Measurements from ENCODE around the gene KCNQ1.

Gene KCNQ1

GRCh38 chr11:2540992-2541680 lies 96.3 kb downstream of the KCNQ1 start:
- no peaks in the 10 kb centered on the region for H3K27me3 ChIP-seq (replicated peaks; ENCODE audit: control insufficient read depth, insufficient read depth, low read length, poor library complexity, severe bottlenecking)
- H3K27ac ChIP-seq (ENCODE audit: insufficient read depth, low read length, poor library complexity, severe bottlenecking) = no peak overlapping the region
- H3K9me3 ChIP-seq (ENCODE audit: control insufficient read depth, low read length) = no peaks in the 10 kb centered on the region
- no peaks in the 10 kb centered on the region for H3K4me1 ChIP-seq (ENCODE audit: control insufficient read depth, insufficient read depth, low read length, poor library complexity, severe bottlenecking)
- no peak overlapping the region for H3K4me3 ChIP-seq (ENCODE audit: insufficient read depth, low read depth, low read length, poor library complexity, severe bottlenecking)
- DNase-seq = no peak
- H3K36me3 ChIP-seq (ENCODE audit: control insufficient read depth, insufficient read depth, low read length) = no peaks in the 10 kb centered on the region

- no peaks in the 10 kb centered on the region for H3K36me3 ChIP-seq (ENCODE audit: control insufficient read depth, insufficient read depth, low read length)
- no peak overlapping the region for H3K27ac ChIP-seq (ENCODE audit: insufficient read depth, low read length, poor library complexity, severe bottlenecking)
- DNase-seq = no peak
- no peaks in the 10 kb centered on the region for H3K27me3 ChIP-seq (replicated peaks; ENCODE audit: control insufficient read depth, insufficient read depth, low read length, poor library complexity, severe bottlenecking)
- no peaks in the 10 kb centered on the region for H3K4me1 ChIP-seq (ENCODE audit: control insufficient read depth, insufficient read depth, low read length, poor library complexity, severe bottlenecking)
- no peaks in the 10 kb centered on the region for H3K9me3 ChIP-seq (ENCODE audit: control insufficient read depth, low read length)
- H3K4me3 ChIP-seq (ENCODE audit: insufficient read depth, low read depth, low read length, poor library complexity, severe bottlenecking) = no peak overlapping the region
Observed at GRCh38 chr11:2541881-2542361, 97.1 kb downstream of the KCNQ1 start.

- Histone ChIP-seq H3K27ac (ENCODE audit: insufficient read depth, low read length, poor library complexity, severe bottlenecking) (no peak overlapping the region), H3K27me3 (replicated peaks; ENCODE audit: control insufficient read depth, insufficient read depth, low read length, poor library complexity, severe bottlenecking) (no peaks in the 10 kb centered on the region), H3K4me1 (ENCODE audit: control insufficient read depth, insufficient read depth, low read length, poor library complexity, severe bottlenecking) (no peaks in the 10 kb centered on the region), H3K36me3 (ENCODE audit: control insufficient read depth, insufficient read depth, low read length) (no peaks in the 10 kb centered on the region), H3K9me3 (ENCODE audit: control insufficient read depth, low read length) (no peaks in the 10 kb centered on the region), H3K4me3 (ENCODE audit: insufficient read depth, low read depth, low read length, poor library complexity, severe bottlenecking) (no peak overlapping the region)
- no peak for DNase-seq
Observed at GRCh38 chr11:2542406-2542805, 97.6 kb downstream of the KCNQ1 start.

- Histone ChIP-seq H3K4me3 (ENCODE audit: insufficient read depth, low read depth, low read length, poor library complexity, severe bottlenecking) (no peak overlapping the region), H3K36me3 (ENCODE audit: control insufficient read depth, insufficient read depth, low read length) (no peaks in the 10 kb centered on the region), H3K27me3 (replicated peaks; ENCODE audit: control insufficient read depth, insufficient read depth, low read length, poor library complexity, severe bottlenecking) (no peaks in the 10 kb centered on the region), H3K4me1 (ENCODE audit: control insufficient read depth, insufficient read depth, low read length, poor library complexity, severe bottlenecking) (no peaks in the 10 kb centered on the region), H3K9me3 (ENCODE audit: control insufficient read depth, low read length) (no peaks in the 10 kb centered on the region), H3K27ac (ENCODE audit: insufficient read depth, low read length, poor library complexity, severe bottlenecking) (no peak overlapping the region)
- DNase-seq = no peak
Observed at GRCh38 chr11:2547806-2548205, 103.0 kb downstream of the KCNQ1 start.

GRCh38 chr11:2548596-2548995 lies 103.8 kb downstream of the KCNQ1 start:
- Histone ChIP-seq H3K4me3 (ENCODE audit: insufficient read depth, low read depth, low read length, poor library complexity, severe bottlenecking) (no peak overlapping the region), H3K27me3 (replicated peaks; ENCODE audit: control insufficient read depth, insufficient read depth, low read length, poor library complexity, severe bottlenecking) (no peaks in the 10 kb centered on the region), H3K27ac (ENCODE audit: insufficient read depth, low read length, poor library complexity, severe bottlenecking) (no peak overlapping the region), H3K36me3 (ENCODE audit: control insufficient read depth, insufficient read depth, low read length) (no peaks in the 10 kb centered on the region), H3K9me3 (ENCODE audit: control insufficient read depth, low read length) (no peaks in the 10 kb centered on the region), H3K4me1 (ENCODE audit: control insufficient read depth, insufficient read depth, low read length, poor library complexity, severe bottlenecking) (no peaks in the 10 kb centered on the region)
- no peak for DNase-seq

GRCh38 chr11:2549080-2549479 lies 104.3 kb downstream of the KCNQ1 start:
- no peaks in the 10 kb centered on the region for H3K27me3 ChIP-seq (replicated peaks; ENCODE audit: control insufficient read depth, insufficient read depth, low read length, poor library complexity, severe bottlenecking)
- H3K4me1 ChIP-seq (ENCODE audit: control insufficient read depth, insufficient read depth, low read length, poor library complexity, severe bottlenecking) = no peaks in the 10 kb centered on the region
- DNase-seq = no peak
- no peaks in the 10 kb centered on the region for H3K9me3 ChIP-seq (ENCODE audit: control insufficient read depth, low read length)
- H3K36me3 ChIP-seq (ENCODE audit: control insufficient read depth, insufficient read depth, low read length) = no peaks in the 10 kb centered on the region
- no peak overlapping the region for H3K4me3 ChIP-seq (ENCODE audit: insufficient read depth, low read depth, low read length, poor library complexity, severe bottlenecking)
- H3K27ac ChIP-seq (ENCODE audit: insufficient read depth, low read length, poor library complexity, severe bottlenecking) = no peak overlapping the region

- Histone ChIP-seq H3K4me1 (ENCODE audit: control insufficient read depth, insufficient read depth, low read length, poor library complexity, severe bottlenecking) (no peaks in the 10 kb centered on the region), H3K4me3 (ENCODE audit: insufficient read depth, low read depth, low read length, poor library complexity, severe bottlenecking) (no peak overlapping the region), H3K36me3 (ENCODE audit: control insufficient read depth, insufficient read depth, low read length) (no peaks in the 10 kb centered on the region), H3K27me3 (replicated peaks; ENCODE audit: control insufficient read depth, insufficient read depth, low read length, poor library complexity, severe bottlenecking) (no peaks in the 10 kb centered on the region), H3K9me3 (ENCODE audit: control insufficient read depth, low read length) (no peaks in the 10 kb centered on the region), H3K27ac (ENCODE audit: insufficient read depth, low read length, poor library complexity, severe bottlenecking) (no peak overlapping the region)
- no peak for DNase-seq
Observed at GRCh38 chr11:2549491-2549875, 104.7 kb downstream of the KCNQ1 start.

- Histone ChIP-seq H3K27ac (ENCODE audit: insufficient read depth, low read length, poor library complexity, severe bottlenecking) (no peak overlapping the region), H3K27me3 (replicated peaks; ENCODE audit: control insufficient read depth, insufficient read depth, low read length, poor library complexity, severe bottlenecking) (no peaks in the 10 kb centered on the region), H3K4me3 (ENCODE audit: insufficient read depth, low read depth, low read length, poor library complexity, severe bottlenecking) (no peak overlapping the region), H3K4me1 (ENCODE audit: control insufficient read depth, insufficient read depth, low read length, poor library complexity, severe bottlenecking) (no peaks in the 10 kb centered on the region), H3K36me3 (ENCODE audit: control insufficient read depth, insufficient read depth, low read length) (no peaks in the 10 kb centered on the region), H3K9me3 (ENCODE audit: control insufficient read depth, low read length) (no peaks in the 10 kb centered on the region)
- DNase-seq = no peak
Observed at GRCh38 chr11:2549876-2550605, 105.2 kb downstream of the KCNQ1 start.

- Histone ChIP-seq H3K4me1 (ENCODE audit: control insufficient read depth, insufficient read depth, low read length, poor library complexity, severe bottlenecking) (no peaks in the 10 kb centered on the region), H3K4me3 (ENCODE audit: insufficient read depth, low read depth, low read length, poor library complexity, severe bottlenecking) (no peak overlapping the region), H3K27me3 (replicated peaks; ENCODE audit: control insufficient read depth, insufficient read depth, low read length, poor library complexity, severe bottlenecking) (no peaks in the 10 kb centered on the region), H3K9me3 (ENCODE audit: control insufficient read depth, low read length) (no peaks in the 10 kb centered on the region), H3K36me3 (ENCODE audit: control insufficient read depth, insufficient read depth, low read length) (no peaks in the 10 kb centered on the region), H3K27ac (ENCODE audit: insufficient read depth, low read length, poor library complexity, severe bottlenecking) (no peak overlapping the region)
- no peak for DNase-seq
Observed at GRCh38 chr11:2550606-2550970, 105.8 kb downstream of the KCNQ1 start.

- DNase-seq = no peak
- Histone ChIP-seq H3K9me3 (ENCODE audit: control insufficient read depth, low read length) (no peaks in the 10 kb centered on the region), H3K27ac (ENCODE audit: insufficient read depth, low read length, poor library complexity, severe bottlenecking) (no peak overlapping the region), H3K36me3 (ENCODE audit: control insufficient read depth, insufficient read depth, low read length) (no peaks in the 10 kb centered on the region), H3K4me3 (ENCODE audit: insufficient read depth, low read depth, low read length, poor library complexity, severe bottlenecking) (no peak overlapping the region), H3K4me1 (ENCODE audit: control insufficient read depth, insufficient read depth, low read length, poor library complexity, severe bottlenecking) (no peaks in the 10 kb centered on the region), H3K27me3 (replicated peaks; ENCODE audit: control insufficient read depth, insufficient read depth, low read length, poor library complexity, severe bottlenecking) (no peaks in the 10 kb centered on the region)
Observed at GRCh38 chr11:2551131-2551530, 106.3 kb downstream of the KCNQ1 start.
